NCI-H146 (cell line): ENCODE results near the gene CLNK.
A peak's percentile ranks its signal among the peaks of the same experiment; 100 is the strongest.

Source experiments
- DNase-seq: peaks from one replicate; lab custom pipeline; 2025; lab: John Stamatoyannopoulos, UW

Gene CLNK

GRCh38 chr4:10701702-10702460 lies 17.3 kb upstream of the CLNK start:
- DNase-seq, result no peak

GRCh38 chr4:10701161-10701560 lies 16.6 kb upstream of the CLNK start:
- no peak for DNase-seq

- DNase-seq, result peak; percentile 11
Observed at GRCh38 chr4:10698172-10698571, 13.6 kb upstream of the CLNK start.

GRCh38 chr4:10697086-10697485 lies 12.5 kb upstream of the CLNK start:
- DNase-seq, result peak; percentile 96

- peak; percentile 29 for DNase-seq
Observed at GRCh38 chr4:10696253-10696652, 11.7 kb upstream of the CLNK start.

GRCh38 chr4:10694828-10695209 lies 10.3 kb upstream of the CLNK start:
- no peak for DNase-seq

GRCh38 chr4:10694151-10694827 lies 9.7 kb upstream of the CLNK start:
- DNase-seq, result peak; percentile 64

GRCh38 chr4:10691651-10692050 lies 7.1 kb upstream of the CLNK start:
- DNase-seq, result no peak

GRCh38 chr4:10690185-10690907 lies 5.8 kb upstream of the CLNK start:
- DNase-seq, result no peak

GRCh38 chr4:10688846-10689245 lies 4.3 kb upstream of the CLNK start:
- no peak for DNase-seq

GRCh38 chr4:10688022-10688421 lies 3.5 kb upstream of the CLNK start:
- DNase-seq, result no peak

GRCh38 chr4:10687526-10687925 lies 3.0 kb upstream of the CLNK start:
- DNase-seq, result no peak

- DNase-seq, result no peak
Observed at GRCh38 chr4:10682397-10682796, 2.2 kb downstream of the CLNK start.

- no peak for DNase-seq
Observed at GRCh38 chr4:10677796-10678497, 6.6 kb downstream of the CLNK start.

GRCh38 chr4:10673817-10674369 lies 10.7 kb downstream of the CLNK start:
- DNase-seq, result no peak

- no peak for DNase-seq
Observed at GRCh38 chr4:10672379-10672778, 12.2 kb downstream of the CLNK start.

- DNase-seq, result no peak
Observed at GRCh38 chr4:10671799-10672198, 12.8 kb downstream of the CLNK start.

- DNase-seq, result no peak
Observed at GRCh38 chr4:10671366-10671765, 13.2 kb downstream of the CLNK start.

- DNase-seq, result no peak
Observed at GRCh38 chr4:10670321-10670720, 14.2 kb downstream of the CLNK start.

GRCh38 chr4:10667701-10668326 lies 16.8 kb downstream of the CLNK start:
- DNase-seq, result peak; percentile 59

GRCh38 chr4:10666616-10667015 lies 18.0 kb downstream of the CLNK start:
- DNase-seq, result peak; percentile 96

- DNase-seq, result peak; percentile 47
Observed at GRCh38 chr4:10664408-10664807, 20.2 kb downstream of the CLNK start.
